NT2/D1 (cell line): ENCODE measurements around the gene CCDC15.

Experiments
- YY1 ChIP-seq: IDR thresholded peaks from 2 replicates; pipeline ENCODE4 v1.6.1; 2011; ENCODE audit not compliant: insufficient read length, insufficient read depth
- ZNF274 ChIP-seq: IDR thresholded peaks from 2 replicates; pipeline ENCODE4 v1.6.1; 2011; ENCODE audit warnings: mild to moderate bottlenecking, low read depth, low read length

- TF ChIP-seq ZNF274: no peak
- TF ChIP-seq YY1: no peak
These were observed 120.7 kb downstream of the CCDC15 start for GRCh38 chr11:125074511-125075241.
